SK-N-SH (cell line): Measurements from ENCODE around the gene ZNF592.

Experiments
- CTCF ChIP-seq: fragments of 200-600 bp; sonication (generic); IDR thresholded peaks from 2 replicates; pipeline ENCODE4 v1.6.1; 2017; ENCODE audit warnings: antibody characterized with exemption, mild to moderate bottlenecking, moderate library complexity
- ELF1 ChIP-seq: IDR thresholded peaks from 2 replicates; pipeline ENCODE4 v1.4.0; 2012
- EP300 ChIP-seq, 2 experiments: IDR thresholded peaks; 2 replicates each; pipeline versions ENCODE4 v1.4.0 to v1.6.1; 2012; ENCODE audit warnings: borderline replicate concordance in 1 of 2, low read depth in 1 of 2, low read length in 1 of 2
- EZH2phosphoT487 ChIP-seq: fragments of 200-600 bp; sonication (generic); IDR thresholded peaks from 2 replicates; pipeline ENCODE4 v1.6.1; 2017; ENCODE audit warnings: low read depth, mixed run types, mild to moderate bottlenecking, antibody characterized with exemption, moderate library complexity, borderline replicate concordance
- FOXJ3 ChIP-seq: sonication (generic); formaldehyde crosslinking; IDR thresholded peaks from 2 replicates; pipeline ENCODE4 v1.5.1; 2020; ENCODE audit warnings: mild to moderate bottlenecking, missing genetic modification reagents
- GATA2 ChIP-seq: sonication (generic); formaldehyde crosslinking; IDR thresholded peaks from 2 replicates; pipeline ENCODE4 v1.5.0; 2020; ENCODE audit warnings: mild to moderate bottlenecking, missing genetic modification reagents
- RAD21 ChIP-seq: IDR thresholded peaks from 2 replicates; pipeline ENCODE4 v1.6.1; 2012; ENCODE audit warnings: mild to moderate bottlenecking, low read length
- RCOR1 ChIP-seq: fragments of 150-350 bp; IDR thresholded peaks from 2 replicates; pipeline ENCODE4 v1.6.1; 2017; ENCODE audit warnings: antibody characterized with exemption, low read length
- REST ChIP-seq: IDR thresholded peaks from 2 replicates; pipeline ENCODE4 v1.6.1; 2012; ENCODE audit warnings: mild to moderate bottlenecking, low read depth, low read length, moderate library complexity
- RFX5 ChIP-seq: IDR thresholded peaks from 2 replicates; pipeline ENCODE4 v1.6.1; 2012; ENCODE audit warnings: mild to moderate bottlenecking, improper control_type of control experiment, low read length
- SMC3 ChIP-seq: IDR thresholded peaks from 2 replicates; pipeline ENCODE4 v1.6.1; 2012; ENCODE audit warnings: low read depth, low read length, improper control_type of control experiment
- TAF1 ChIP-seq: IDR thresholded peaks from 2 replicates; pipeline ENCODE4 v1.6.1; 2012; ENCODE audit warnings: low read depth, mild to moderate bottlenecking, low read length, moderate library complexity, borderline replicate concordance
- ZBTB33 ChIP-seq: IDR thresholded peaks from 2 replicates; pipeline ENCODE4 v1.4.0; 2012; ENCODE audit warnings: low read depth, borderline replicate concordance

GRCh38 chr15:84772031-84772430 is 23.6 kb downstream of the ZNF592 start:
- TF ChIP-seq CTCF (no peak), EZH2phosphoT487 (no peak), SMC3 (no peak), REST (no peak), EP300 (IDR thresholded peaks at IDR 0.05; ENCODE audit: borderline replicate concordance in 1 of 2, low read depth in 1 of 2, low read length in 1 of 2) (no peak), RCOR1 (no peak), FOXJ3 (CRISPR knock-in tag) (no peak), GATA2 (no peak), RAD21 (no peak), ZBTB33 (no peak), RFX5 (no peak), ELF1 (no peak), TAF1 (no peak)
